GM12878 (cell line): ENCODE data around the gene GSTCD. TPM values are rescaled to one million over a fixed set of nuclear protein-coding genes. Genes with fewer than 3 reads are reported as not detected.
A peak's percentile ranks its signal among the peaks of the same experiment; 100 is the strongest.

ENCODE experiments used
- ATAC-seq: fragments of 200-7000 bp; cut with Tn5 transposase; 3 replicates; pipeline ENCODE4 v1.9.1; 2020; ENCODE audit warnings: mild to moderate bottlenecking, moderate library complexity
- BruUV-seq: library from RNA; stranded (reverse); fragments of 400-500 nt; replicated peaks from 2 replicates; lab custom pipeline; 2021; lab: Mats Ljungman, UMichigan
- CTCF ChIA-PET: fragments of 300-600 bp; sonication (Branson Sonifier 250); formaldehyde crosslinking; extraction: SDS; loops from one replicate; lab custom pipeline; 2021; ENCODE audit warnings: inconsistent platforms; lab: Yijun Ruan, JAX
- POLR2A ChIA-PET: fragments of 350-600 bp; formaldehyde crosslinking; extraction: SDS; loops from one replicate; lab custom pipeline; 2021; ENCODE audit warnings: inconsistent platforms; lab: Charles Lee
- RAD21 ChIA-PET: fragments of 300-600 bp; sonication (Branson Sonifier 250); formaldehyde crosslinking; loops from one replicate; lab custom pipeline; 2023; ENCODE audit warnings: antibody characterized with exemption; ENCODE audit not compliant: unreplicated experiment; lab: Charles Lee
- SMC1A ChIA-PET: fragments of 300-600 bp; sonication (Branson Sonifier 250); formaldehyde crosslinking; loops from one replicate; lab custom pipeline; 2023; ENCODE audit not compliant: unreplicated experiment, uncharacterized antibody; lab: Charles Lee
- DNase-seq: peaks from one replicate; pipeline ENCODE4 v3.0.0-alpha.2; 2011; ENCODE audit warnings: low read depth, low spot score
- FAIRE-seq: peaks from 3 replicates; lab custom pipeline; 2011; peaks lifted over from hg19 to GRCh38; lab: Jason Lieb, UNC
- H2AFZ ChIP-seq: 2 replicates; pipeline ENCODE4 v1.6.0; 2011; ENCODE audit warnings: low read depth, low read length, control low read depth; ENCODE audit not compliant: control insufficient read depth
- H3K27ac ChIP-seq: 2 replicates; pipeline ENCODE4 v1.5.1; 2011; ENCODE audit warnings: control low read depth; ENCODE audit not compliant: control insufficient read depth, insufficient read depth
- H3K27me3 ChIP-seq, 2 experiments: replicated peaks in 1 of 2; 2 replicates each; pipeline versions ENCODE4 v1.6.0 to v1.6.1; 2011; ENCODE audit warnings: low read length in 1 of 2; ENCODE audit not compliant: control insufficient read depth in 2 of 2, insufficient read depth in 2 of 2
- H3K36me3 ChIP-seq, 2 experiments: 2 replicates each; pipeline ENCODE4 v1.5.1; 2011; ENCODE audit warnings: low read length in 1 of 2; ENCODE audit not compliant: control insufficient read depth in 2 of 2, insufficient read depth in 2 of 2
- H3K4me1 ChIP-seq: 2 replicates; pipeline ENCODE4 v1.6.1; 2011; ENCODE audit warnings: mild to moderate bottlenecking, low read length, moderate library complexity, mixed read lengths; ENCODE audit not compliant: control insufficient read depth, insufficient read depth
- H3K4me2 ChIP-seq: 2 replicates; pipeline ENCODE4 v1.6.0; 2011; ENCODE audit warnings: control low read depth; ENCODE audit not compliant: control insufficient read depth, insufficient read depth
- H3K4me3 ChIP-seq: fragments of 200-600 bp; sonication (generic); 2 replicates; pipeline ENCODE4 v1.5.1; 2016
- H3K79me2 ChIP-seq: 2 replicates; pipeline ENCODE4 v1.6.0; 2011; ENCODE audit warnings: low read length; ENCODE audit not compliant: control insufficient read depth, insufficient read depth
- H3K9ac ChIP-seq: 2 replicates; pipeline ENCODE4 v1.8.0; 2011; ENCODE audit warnings: low read length, control low read depth, mixed read lengths; ENCODE audit not compliant: control insufficient read depth, insufficient read depth
- H3K9me3 ChIP-seq: replicated peaks from 3 replicates; pipeline ENCODE4 v1.5.1; 2011; ENCODE audit warnings: mild to moderate bottlenecking, low read length; ENCODE audit not compliant: control insufficient read depth, insufficient read depth
- H4K20me1 ChIP-seq: 2 replicates; pipeline ENCODE4 v1.6.0; 2011; ENCODE audit not compliant: control insufficient read depth, insufficient read depth
- EGR1 ChIP-seq, 2 experiments: IDR thresholded peaks; 1 replicate in 1 of 2; 2 replicates in 1 of 2; pipeline ENCODE4 v1.6.1; 2011 to 2012; ENCODE audit warnings: low read depth in 2 of 2, low read length in 2 of 2, borderline replicate concordance in 1 of 2, mild to moderate bottlenecking in 1 of 2, moderate library complexity in 1 of 2
- NR2C2 ChIP-seq: IDR thresholded peaks from 2 replicates; pipeline ENCODE4 v1.6.1; 2011; ENCODE audit warnings: borderline replicate concordance, low read depth; ENCODE audit not compliant: control insufficient read depth, insufficient read length
- RELA ChIP-seq: fragments of 450-650 bp; IDR thresholded peaks from 2 replicates; pipeline ENCODE4 v1.8.0; 2014; ENCODE audit warnings: borderline replicate concordance; ENCODE audit not compliant: partially characterized antibody
- RUNX3 ChIP-seq: IDR thresholded peaks from 2 replicates; pipeline ENCODE4 v1.6.1; 2012; ENCODE audit warnings: low read length, inconsistent platforms
- SMC3 ChIP-seq: IDR thresholded peaks from 2 replicates; pipeline ENCODE4 v1.6.1; 2011; ENCODE audit warnings: low read length, improper control_type of control experiment, borderline replicate concordance
- ZNF207 ChIP-seq: fragments of 450-650 bp; IDR thresholded peaks from 2 replicates; pipeline ENCODE4 v1.6.1; 2014; ENCODE audit warnings: antibody characterized with exemption, mild to moderate bottlenecking, borderline replicate concordance
- ZNF592 ChIP-seq: fragments of 450-650 bp; IDR thresholded peaks from 2 replicates; pipeline ENCODE4 v1.6.1; 2017; ENCODE audit warnings: mild to moderate bottlenecking, moderate library complexity
- ZZZ3 ChIP-seq: IDR thresholded peaks from 2 replicates; pipeline ENCODE4 v1.6.1; 2011; ENCODE audit warnings: low read depth; ENCODE audit not compliant: control insufficient read depth, insufficient read length
- in situ Hi-C: fragments of 300-500 bp; cut with MboI; formaldehyde crosslinking; loops from 9 replicates; pipeline ENCODE4 v1.14.3; 2018; ENCODE audit warnings: mixed read lengths
- intact Hi-C: fragments of 100-400 bp; cut with micrococcal nuclease; formaldehyde crosslinking; loops from one replicate; pipeline ENCODE4 v1.14.2; 2022; ENCODE audit not compliant: unreplicated experiment
- polyA plus RNA-seq, 11 experiments: library from polyadenylated mRNA; depleted of rRNA in 4 of 11; unstranded in 6 of 11; stranded (reverse) in 5 of 11; fragments of >200 nt; fragmentation: Nextera tagmentation in 4 of 11; fragmentation: Illumina TruSeq in 1 of 11; extraction: Ambion mirVana in 4 of 11; extraction: Trizol in 1 of 11; gene quantifications; 1 replicate in 1 of 11; 2 replicates in 10 of 11; pipeline versions ENCODE4 v1.2.1 to v1.2.3, GENCODE V29; 2011 to 2016; ENCODE audit warnings: inconsistent platforms in 2 of 11, missing spikeins in 2 of 11, low read depth in 1 of 11
- total RNA-seq, 4 experiments: library from RNA; depleted of rRNA in 3 of 4; stranded (reverse); fragments of >200 nt in 3 of 4; fragmentation: Illumina TruSeq in 1 of 4; extraction: Trizol in 1 of 4; gene quantifications; 2 replicates each; pipeline versions ENCODE4 v1.2.1 to v1.2.3, GENCODE V29; 2013 to 2021

Gene GSTCD
- total and polyA plus RNA-seq, 10 of the 15 experiments (the other 5 are each of a cell fraction or from before 2014, with no cell fraction given): 4.3 to 28.4 (median 14.1) TPM

- Histone ChIP-seq H4K20me1 (no peaks in the 10 kb centered on the region), H3K27ac (no peak overlapping the region), H3K36me3 (no peaks in the 10 kb centered on the region), H3K9me3 (no peaks in the 10 kb centered on the region), H3K4me3 (no peak overlapping the region), H3K4me2 (no peak overlapping the region), H3K4me1 (no peaks in the 10 kb centered on the region), H3K27me3 (no peaks in the 10 kb centered on the region), H3K79me2 (no peaks in the 10 kb centered on the region), H2AFZ (no peak overlapping the region), H3K9ac (no peak overlapping the region)
- ChIA-PET POLR2A (no interaction called here), SMC1A (interaction anchor here (0.8 to 2.8 kb wide), 3 partner anchors 39 to 155 kb away, joined by 3 to 12 read pairs (median 3); no protein-coding TSS in a partner anchor), RAD21 (no interaction called here), CTCF (interaction anchor here (0.9 kb wide), 1 partner anchor 38 kb away, joined by 3 read pairs; no protein-coding TSS in a partner anchor)
- DNase-seq: no peak
- in situ Hi-C loops: no loop called here
- no peak for FAIRE-seq
- no peak for TF ChIP-seq ZNF592
- TF ChIP-seq EGR1 (IDR thresholded peaks at IDR 0.05; ENCODE audit: borderline replicate concordance in 1 of 2, low read depth in 2 of 2, low read length in 2 of 2): no peak
- no peak for TF ChIP-seq NR2C2
- no peak for TF ChIP-seq RUNX3
- no peak for TF ChIP-seq ZNF207
- TF ChIP-seq RELA: no peak
- no peak for TF ChIP-seq SMC3
- TF ChIP-seq ZZZ3: no peak
- intact Hi-C loops: no loop called here
- BruUV-seq: no TSS peak
- 0 out of 3 replicates have a peak, but pooled peaks have one; percentile 21 for ATAC-seq
Measured at GRCh38 chr4:105670684-105671083, 37.9 kb upstream of the GSTCD start.
